AG09309 (cell line): Measurements from ENCODE around the gene FKBP1B.
"Not testable (repeated sequence)": the region's sequence is repeated elsewhere in the genome, so short reads cannot be mapped to it uniquely, and the experiment has no call there.

ENCODE experiments used
- DNase-seq: peaks from one replicate; pipeline ENCODE4 v3.0.0-alpha.2; 2010; ENCODE audit warnings: low read depth
- H3K4me3 ChIP-seq: 2 replicates; pipeline ENCODE4 v1.5.1; 2011; ENCODE audit warnings: mild to moderate bottlenecking, low read depth, low read length, moderate library complexity; ENCODE audit not compliant: control insufficient read depth
- CTCF ChIP-seq: IDR thresholded peaks from 2 replicates; pipeline ENCODE4 v1.5.1; 2011; ENCODE audit warnings: mild to moderate bottlenecking, low read depth, low read length, inconsistent platforms; ENCODE audit not compliant: insufficient read depth, control insufficient read depth; ENCODE audit errors: missing control alignments

The FKBP1B gene

GRCh38 chr2:24085200-24085489, 35.6 kb downstream of the FKBP1B start:
- peak overlapping the region; percentile 94 for H3K4me3 ChIP-seq
- no peak for DNase-seq
- no peak for TF ChIP-seq CTCF

GRCh38 chr2:24086241-24086640, 36.7 kb downstream of the FKBP1B start:
- no peak for DNase-seq
- TF ChIP-seq CTCF = no peak
- H3K4me3 ChIP-seq = no peak overlapping the region

- no peak overlapping the region for H3K4me3 ChIP-seq
- no peak for DNase-seq
- TF ChIP-seq CTCF = no peak
Measured at GRCh38 chr2:24087032-24087431, 37.5 kb downstream of the FKBP1B start.

- DNase-seq = no peak
- no peak for TF ChIP-seq CTCF
- no peak overlapping the region for H3K4me3 ChIP-seq
Measured at GRCh38 chr2:24088821-24089359, 39.3 kb downstream of the FKBP1B start.

GRCh38 chr2:24093270-24093669, 43.7 kb downstream of the FKBP1B start:
- not testable (repeated sequence) for DNase-seq, H3K4me3 ChIP-seq

- H3K4me3 ChIP-seq, DNase-seq: not testable (repeated sequence)
Measured at GRCh38 chr2:24095171-24095677, 45.7 kb downstream of the FKBP1B start.

GRCh38 chr2:24100732-24101131, 51.2 kb downstream of the FKBP1B start:
- H3K4me3 ChIP-seq, DNase-seq: not testable (repeated sequence)

- no peak for TF ChIP-seq CTCF
- no peak overlapping the region for H3K4me3 ChIP-seq
- DNase-seq = no peak
Measured at GRCh38 chr2:24101992-24102391, 52.5 kb downstream of the FKBP1B start.
